GM23248 (cell line): ENCODE data around the gene CLCNKA. TPM values are rescaled to one million over a fixed set of nuclear protein-coding genes. Genes with fewer than 3 reads are reported as not detected.
"Not testable (repeated sequence)": the region's sequence is repeated elsewhere in the genome, so short reads cannot be mapped to it uniquely, and the experiment has no call there.

ENCODE experiments used
- DNase-seq: peaks from one replicate; pipeline ENCODE4 v3.0.0-alpha.2; 2015
- H2AFZ ChIP-seq: fragments of 200-600 bp; sonication (generic); 2 replicates; pipeline ENCODE4 v1.6.1; 2016; ENCODE audit warnings: antibody characterized with exemption
- H3F3A ChIP-seq: fragments of 200-600 bp; sonication (generic); 2 replicates; pipeline ENCODE4 v1.6.1; 2016; ENCODE audit warnings: mild to moderate bottlenecking, antibody characterized with exemption, mixed run types; ENCODE audit not compliant: insufficient read depth
- H3K27ac ChIP-seq: fragments of 200-600 bp; sonication (generic); 2 replicates; pipeline ENCODE4 v1.5.1; 2016; ENCODE audit warnings: mild to moderate bottlenecking
- H3K27me3 ChIP-seq: fragments of 200-600 bp; sonication (generic); replicated peaks from 2 replicates; pipeline ENCODE4 v1.6.1; 2016; ENCODE audit warnings: mild to moderate bottlenecking; ENCODE audit not compliant: insufficient read depth
- H3K36me3 ChIP-seq: fragments of 200-600 bp; sonication (generic); 2 replicates; pipeline ENCODE4 v1.6.1; 2016; ENCODE audit warnings: low read depth, mild to moderate bottlenecking
- H3K4me1 ChIP-seq: fragments of 200-600 bp; sonication (generic); 2 replicates; pipeline ENCODE4 v1.6.1; 2016; ENCODE audit warnings: mild to moderate bottlenecking; ENCODE audit not compliant: insufficient read depth
- H3K4me2 ChIP-seq: fragments of 200-600 bp; sonication (generic); one replicate; pipeline ENCODE4 v1.6.1; 2016; ENCODE audit warnings: mild to moderate bottlenecking; ENCODE audit not compliant: unreplicated experiment
- H3K4me3 ChIP-seq: fragments of 200-600 bp; sonication (generic); 2 replicates; pipeline ENCODE4 v1.5.1; 2016; ENCODE audit warnings: mild to moderate bottlenecking
- H3K79me2 ChIP-seq: fragments of 200-600 bp; sonication (generic); 2 replicates; pipeline ENCODE4 v1.6.1; 2016; ENCODE audit warnings: mild to moderate bottlenecking; ENCODE audit not compliant: insufficient read depth
- H3K9ac ChIP-seq: fragments of 200-600 bp; sonication (generic); 2 replicates; pipeline ENCODE4 v1.6.1; 2016; ENCODE audit warnings: mild to moderate bottlenecking
- H3K9me2 ChIP-seq: fragments of 200-600 bp; sonication (generic); 2 replicates; pipeline ENCODE4 v1.6.1; 2016; ENCODE audit warnings: mixed run types, mild to moderate bottlenecking, moderate library complexity; ENCODE audit not compliant: insufficient read depth
- H3K9me3 ChIP-seq: fragments of 200-600 bp; sonication (generic); one replicate; pipeline ENCODE4 v1.6.1; 2017; ENCODE audit warnings: low read depth
- H4K20me1 ChIP-seq: fragments of 200-600 bp; sonication (generic); 2 replicates; pipeline ENCODE4 v1.6.0; 2016; ENCODE audit not compliant: insufficient read depth
- EZH2 ChIP-seq: fragments of 200-600 bp; sonication (generic); IDR thresholded peaks from 2 replicates; pipeline ENCODE4 v1.6.1; 2018; ENCODE audit warnings: antibody characterized with exemption, mild to moderate bottlenecking; ENCODE audit not compliant: insufficient read depth, poor library complexity, severe bottlenecking
- EZH2phosphoT487 ChIP-seq: fragments of 200-600 bp; sonication (generic); IDR thresholded peaks from 2 replicates; pipeline ENCODE4 v1.6.1; 2018; ENCODE audit warnings: antibody characterized with exemption, moderate library complexity, mild to moderate bottlenecking, low read depth; ENCODE audit not compliant: insufficient read depth
- WGBS, 2 experiments: methylation state at CpG; one replicate each; pipeline ENCODE4 v1.1.6; 2015 to 2017; ENCODE audit warnings: low lambda C conversion rate in 2 of 2, low coverage in 1 of 2; ENCODE audit errors: missing lambda C conversion rate in 2 of 2; 5-methylcytosine and 5-hydroxymethylcytosine counted together
- in situ Hi-C: fragments of 300-500 bp; cut with MboI; formaldehyde crosslinking; loops from 2 replicates; pipeline ENCODE4 v1.15.0; 2020
- polyA plus RNA-seq: library from polyadenylated mRNA; unstranded; fragments of >200 nt; fragmentation: Nextera tagmentation; extraction: Ambion mirVana; gene quantifications from 2 replicates; pipeline ENCODE4 v1.2.1, GENCODE V29; 2016
- total RNA-seq: library from RNA; depleted of rRNA; stranded (reverse); fragments of >200 nt; shearing (Covaris generic); gene quantifications from 2 replicates; pipeline ENCODE4 v1.2.3, GENCODE V29; 2014

The CLCNKA gene
- total and polyA plus RNA-seq, 2 experiments from 2014 or later: not detected

DNA sequence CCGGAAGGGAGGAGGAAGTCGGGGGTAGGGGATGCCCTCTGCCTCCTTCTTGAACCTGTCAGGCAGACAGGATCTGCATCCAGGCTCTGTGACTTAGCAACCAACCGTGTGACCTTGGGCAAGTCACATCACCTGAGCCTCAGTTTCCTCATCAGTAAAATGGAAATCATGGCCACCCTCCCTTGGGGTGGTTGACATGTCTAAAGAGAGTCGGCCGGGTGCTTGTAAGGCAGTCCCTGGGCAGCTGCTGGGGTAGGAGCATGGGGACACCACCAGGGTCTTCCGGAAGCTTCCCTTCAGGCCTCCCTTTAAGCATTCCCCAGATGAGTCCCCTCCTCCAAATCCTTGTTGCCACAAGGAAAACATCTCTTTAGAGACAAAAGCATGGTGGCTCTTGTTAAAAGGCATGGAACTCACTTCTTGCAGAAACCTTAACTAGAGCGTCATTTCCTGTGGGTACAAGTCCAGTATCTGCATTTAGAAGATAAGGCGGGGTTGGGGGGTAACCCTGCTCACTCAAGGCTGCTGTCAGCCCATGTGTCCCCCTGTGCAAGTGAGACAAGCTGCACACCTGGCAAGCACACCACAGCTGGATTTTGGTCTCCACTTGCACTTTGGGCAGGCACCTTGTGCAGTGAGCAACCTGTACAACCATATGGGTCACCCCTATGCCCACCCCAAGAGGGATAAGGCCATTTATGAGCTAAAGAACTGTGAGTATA is 32.1 kb downstream of the CLCNKA start:
- Histone ChIP-seq H3K79me2 (no peaks in the 10 kb centered on the region), H3K4me3 (no peak overlapping the region), H4K20me1 (no peaks in the 10 kb centered on the region), H3K9me3 (no peaks in the 10 kb centered on the region), H2AFZ (no peak overlapping the region), H3K27me3 (no peaks in the 10 kb centered on the region), H3K27ac (no peak overlapping the region), H3F3A (no peaks in the 10 kb centered on the region), H3K9me2 (no peaks in the 10 kb centered on the region), H3K4me2 (no peak overlapping the region), H3K36me3 (no peaks in the 10 kb centered on the region), H3K9ac (no peak overlapping the region), H3K4me1 (no peaks in the 10 kb centered on the region)
- TF ChIP-seq EZH2phosphoT487 (no peak), EZH2 (no peak)
- WGBS, 2 experiments: 49 to 55% methylated on average over 7 to 8 of the region's 8 CpGs
- DNase-seq: no peak
- in situ Hi-C loops: no loop called here

DNA sequence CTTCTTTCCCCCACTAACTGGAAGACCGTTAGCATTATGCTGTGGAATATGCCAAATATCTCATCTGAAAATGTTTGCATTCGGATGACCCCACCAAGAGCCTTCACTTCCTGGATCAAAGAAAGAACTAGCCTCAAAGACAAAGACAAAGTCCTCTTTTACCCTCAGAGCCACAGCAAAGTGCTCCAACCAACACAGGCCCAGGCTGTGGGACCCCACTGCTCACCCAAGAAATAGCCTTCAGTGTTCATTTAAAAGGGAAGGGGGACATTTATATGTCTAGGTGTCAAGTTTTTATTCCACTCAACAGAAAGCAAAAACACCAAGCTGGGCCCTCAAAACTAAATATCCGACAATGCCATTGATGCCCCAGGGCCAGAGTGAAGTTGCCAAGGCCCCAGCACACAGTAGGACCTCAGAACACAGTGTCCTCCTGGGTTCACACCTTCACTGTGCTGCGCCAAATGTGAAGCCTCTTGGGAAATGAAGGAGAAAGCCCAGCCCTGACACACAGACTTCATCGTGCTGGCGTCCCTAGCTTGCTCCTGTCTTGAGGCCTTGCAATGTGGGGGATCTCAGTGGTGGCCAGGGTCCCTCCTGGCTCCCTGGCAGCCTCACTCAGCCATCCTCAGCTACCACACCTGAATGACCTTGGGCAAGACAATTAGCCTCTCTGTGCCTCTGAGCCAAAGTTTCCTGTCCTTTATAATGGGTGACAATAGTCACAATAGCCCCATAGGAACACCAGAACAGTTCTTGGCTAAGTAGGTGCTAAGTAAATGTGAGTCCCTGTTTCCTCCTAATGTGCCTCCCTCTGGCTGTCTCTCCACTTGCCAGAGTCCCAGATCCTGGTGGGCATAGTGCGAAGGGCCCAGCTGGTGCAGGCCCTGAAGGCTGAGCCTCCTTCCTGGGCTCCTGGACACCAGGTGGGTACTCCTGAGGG is 33.0 kb downstream of the CLCNKA start:
- WGBS, 2 experiments: 64 to 69% methylated on average over 7 of the region's 7 CpGs
- Histone ChIP-seq H3F3A (no peaks in the 10 kb centered on the region), H3K27me3 (no peaks in the 10 kb centered on the region), H3K4me2 (no peak overlapping the region), H3K4me3 (no peak overlapping the region), H3K4me1 (no peaks in the 10 kb centered on the region), H3K9ac (no peak overlapping the region), H3K79me2 (no peaks in the 10 kb centered on the region), H3K9me3 (no peaks in the 10 kb centered on the region), H3K9me2 (no peaks in the 10 kb centered on the region), H2AFZ (no peak overlapping the region), H4K20me1 (no peaks in the 10 kb centered on the region), H3K36me3 (no peaks in the 10 kb centered on the region), H3K27ac (no peak overlapping the region)
- in situ Hi-C loops: no loop called here
- no peak for TF ChIP-seq EZH2
- TF ChIP-seq EZH2phosphoT487: no peak
- no peak for DNase-seq

DNA sequence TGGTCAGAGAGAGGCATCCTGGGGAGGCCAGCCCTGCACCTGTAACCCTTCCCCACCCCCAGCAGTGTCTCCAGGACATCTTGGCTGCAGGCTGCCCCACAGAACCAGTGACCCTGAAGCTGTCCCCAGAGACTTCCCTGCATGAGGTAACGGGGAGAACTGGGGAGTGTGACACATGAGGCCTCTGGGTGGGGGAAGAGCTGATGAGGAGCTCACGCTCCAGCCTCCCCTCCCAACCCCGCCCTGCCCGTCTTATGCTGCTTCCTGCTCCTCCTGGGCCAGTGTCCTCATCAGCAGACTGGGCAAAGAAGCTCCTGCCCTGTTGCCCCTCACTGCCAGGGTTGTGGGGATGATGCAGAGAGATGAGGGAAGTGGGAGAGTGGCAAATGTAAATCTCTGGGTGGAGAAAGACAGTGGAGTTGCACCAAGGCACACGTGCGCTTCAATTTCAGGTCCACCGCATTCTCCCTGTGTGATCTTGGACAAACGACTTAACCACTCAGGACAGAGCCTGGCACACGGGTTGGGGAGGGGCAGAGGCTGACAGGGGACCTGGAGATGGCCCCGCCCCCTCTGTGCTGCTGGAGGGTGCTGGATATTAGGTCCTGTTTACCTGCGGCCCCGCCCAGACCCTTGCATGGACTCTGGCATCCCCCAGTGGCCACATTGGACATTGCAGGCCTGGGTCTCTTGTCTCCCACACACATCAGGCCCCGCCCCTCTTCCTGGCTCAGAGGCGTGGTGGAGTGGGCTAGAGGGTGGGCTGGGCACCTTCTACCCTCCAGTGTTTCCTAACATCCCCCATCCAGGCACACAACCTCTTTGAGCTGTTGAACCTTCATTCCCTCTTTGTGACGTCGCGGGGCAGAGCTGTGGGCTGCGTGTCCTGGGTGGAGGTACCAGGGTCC is 34.0 kb downstream of the CLCNKA start:
- Histone ChIP-seq H3K27me3 (no peaks in the 10 kb centered on the region), H3K4me3 (no peak overlapping the region), H3K79me2 (no peaks in the 10 kb centered on the region), H3K36me3 (no peaks in the 10 kb centered on the region), H2AFZ (no peak overlapping the region), H3K4me1 (no peaks in the 10 kb centered on the region), H4K20me1 (no peaks in the 10 kb centered on the region), H3K9ac (no peak overlapping the region), H3K9me2 (no peaks in the 10 kb centered on the region), H3K27ac (no peak overlapping the region), H3F3A (no peaks in the 10 kb centered on the region), H3K4me2 (no peak overlapping the region), H3K9me3 (no peaks in the 10 kb centered on the region)
- peak; percentile 72 for DNase-seq
- in situ Hi-C loops: no loop called here
- TF ChIP-seq EZH2phosphoT487 (no peak), EZH2 (no peak)
- 34 to 37% methylated on average over 16 to 17 of the region's 18 CpGs for WGBS, 2 experiments

DNA sequence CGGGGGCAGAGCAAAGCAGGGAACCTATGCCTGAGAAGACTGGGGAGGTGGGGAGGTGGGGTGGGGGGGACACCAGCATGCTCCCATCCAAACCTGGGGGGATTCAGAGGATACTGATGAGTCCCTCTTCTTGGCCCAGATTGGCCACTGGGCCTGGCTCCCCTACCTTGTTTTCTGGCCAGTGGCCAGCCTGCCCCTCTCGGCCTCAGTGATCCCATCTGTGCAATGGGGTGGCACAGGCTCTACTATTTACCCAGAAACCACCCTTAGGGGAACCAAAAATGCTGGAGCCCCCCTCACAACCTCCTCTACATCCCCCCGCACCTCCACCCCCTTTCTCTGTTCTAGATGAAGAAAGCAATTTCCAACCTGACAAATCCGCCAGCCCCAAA is 34.7 kb downstream of the CLCNKA start:
- H3K9me2 ChIP-seq, H2AFZ ChIP-seq, H3K4me3 ChIP-seq, DNase-seq, H3K9me3 ChIP-seq, H3K27me3 ChIP-seq, in situ Hi-C loops, H4K20me1 ChIP-seq, H3K4me2 ChIP-seq, H3F3A ChIP-seq, H3K4me1 ChIP-seq, H3K36me3 ChIP-seq, H3K9ac ChIP-seq, H3K27ac ChIP-seq, H3K79me2 ChIP-seq: not testable (repeated sequence)
- 28 to 47% methylated on average over 3 of the region's 4 CpGs for WGBS, 2 experiments

DNA sequence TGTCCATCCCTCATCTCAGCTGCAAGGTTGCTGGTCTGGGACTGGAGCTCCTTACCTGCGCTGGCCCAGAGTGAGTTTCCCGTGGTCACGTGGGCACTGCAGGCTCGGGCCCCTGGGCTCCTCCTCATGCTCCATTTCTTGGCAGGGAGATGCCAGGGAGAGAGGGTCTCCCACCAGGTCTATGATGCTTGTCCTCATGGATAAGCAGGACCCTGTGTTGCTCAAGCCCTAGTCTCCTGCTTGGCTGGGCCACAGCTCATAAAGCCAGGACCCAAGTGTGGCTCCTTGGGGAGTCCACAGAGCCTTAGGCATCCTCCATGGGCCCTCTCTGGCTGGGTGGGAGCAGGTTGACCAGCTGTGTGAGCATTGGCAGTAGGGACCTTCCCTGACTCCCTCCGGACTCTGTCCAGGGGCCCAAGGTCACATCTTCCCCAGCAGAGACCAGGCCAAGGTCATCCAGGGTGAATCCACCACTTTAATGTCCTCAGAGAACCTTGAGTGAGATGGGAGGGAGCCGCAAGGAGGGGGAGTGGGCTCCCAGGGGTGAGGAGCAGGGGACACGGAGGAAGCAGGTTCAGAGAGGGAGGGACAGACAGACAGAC is 35.6 kb downstream of the CLCNKA start:
- in situ Hi-C loops: not testable (repeated sequence)

DNA sequence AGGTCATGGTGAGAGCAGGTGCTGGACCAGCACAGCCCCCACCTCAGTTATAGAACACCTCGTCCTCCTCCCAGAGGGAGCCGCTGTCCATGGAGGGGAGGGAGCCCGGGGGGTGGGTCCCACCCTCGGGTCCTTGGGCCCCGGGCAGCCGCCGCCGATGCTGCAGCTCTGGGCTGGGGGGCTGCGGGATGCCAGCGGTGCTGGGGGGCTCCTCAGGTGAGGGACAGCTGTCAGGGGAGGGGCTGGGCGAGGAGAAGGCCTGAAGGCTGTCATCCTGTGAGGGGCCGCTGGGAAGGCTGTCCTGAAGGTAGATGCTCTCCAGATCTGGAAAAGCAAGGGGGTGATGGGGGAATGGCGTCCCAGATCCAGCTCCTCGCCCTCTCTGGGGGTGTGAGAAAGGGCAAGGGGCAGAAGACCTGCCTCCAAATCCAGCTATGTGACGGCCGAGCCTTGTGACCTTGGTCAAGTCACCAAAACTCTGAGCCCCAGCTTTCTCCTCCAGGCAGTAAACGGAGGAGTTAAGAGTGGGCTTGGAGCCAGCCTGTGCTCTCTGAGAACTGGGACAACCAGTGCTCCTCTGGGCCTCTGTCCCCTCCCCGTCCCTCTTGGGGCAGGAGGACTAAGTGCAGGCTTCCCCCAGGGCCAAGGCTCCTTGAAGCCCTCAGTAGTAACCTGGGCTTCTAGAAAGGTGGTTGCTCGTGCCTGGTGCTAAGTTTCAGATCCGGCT is 36.7 kb downstream of the CLCNKA start:
- 56 to 58% methylated on average over 5 to 15 of the region's 20 CpGs for WGBS, 2 experiments

More for the DNA sequence above, 35.6 kb downstream of the CLCNKA start:
- H3K79me2 ChIP-seq, H3K4me1 ChIP-seq, H3K36me3 ChIP-seq, H4K20me1 ChIP-seq, H3K9ac ChIP-seq, H2AFZ ChIP-seq, H3K9me3 ChIP-seq, H3K4me3 ChIP-seq, H3F3A ChIP-seq, H3K27ac ChIP-seq, H3K27me3 ChIP-seq, H3K4me2 ChIP-seq, DNase-seq, H3K9me2 ChIP-seq: not testable (repeated sequence)
- WGBS, 2 experiments: 72 to 78% methylated on average over 7 of the region's 7 CpGs

More for the DNA sequence above, 36.7 kb downstream of the CLCNKA start:
- H3K4me3 ChIP-seq, H3K27me3 ChIP-seq, H3K27ac ChIP-seq, H4K20me1 ChIP-seq, H3K4me2 ChIP-seq, H3K9me2 ChIP-seq, H2AFZ ChIP-seq, H3F3A ChIP-seq, H3K9me3 ChIP-seq, H3K9ac ChIP-seq, DNase-seq, H3K4me1 ChIP-seq, H3K79me2 ChIP-seq, H3K36me3 ChIP-seq, in situ Hi-C loops: not testable (repeated sequence)
